Kidney epithelial cell (primary cell): ENCODE data around the gene MRPL12. TPM values are rescaled to one million over a fixed set of nuclear protein-coding genes. Genes with fewer than 3 reads are reported as not detected.

ENCODE experiments used
- DNase-seq: peaks from one replicate; pipeline ENCODE4 v3.0.0-alpha.2; 2010; ENCODE audit warnings: low read depth
- H3K27me3 ChIP-seq: 2 replicates; pipeline ENCODE4 v1.6.0; 2011; ENCODE audit warnings: low read length; ENCODE audit not compliant: control insufficient read depth, insufficient read depth
- H3K36me3 ChIP-seq: 2 replicates; pipeline ENCODE4 v1.5.1; 2011; ENCODE audit warnings: low read length; ENCODE audit not compliant: control insufficient read depth, insufficient read depth
- H3K4me3 ChIP-seq: 2 replicates; pipeline ENCODE4 v1.5.1; 2011; ENCODE audit warnings: low read depth, mild to moderate bottlenecking, control low read depth, low read length
- CTCF ChIP-seq: IDR thresholded peaks from 2 replicates; pipeline ENCODE4 v1.5.1; 2011; ENCODE audit warnings: mild to moderate bottlenecking, moderate library complexity, low read length, control low read depth, inconsistent platforms; ENCODE audit not compliant: insufficient read depth, poor library complexity, severe bottlenecking
- total RNA-seq: library from RNA; depleted of rRNA; stranded (reverse); fragments of >200 nt; gene quantifications from 2 replicates; pipeline ENCODE4 v1.2.3, GENCODE V29; 2015

Gene MRPL12
- total RNA-seq, 1 donor from 2014 or later: 70.5 TPM

- H3K4me3 ChIP-seq: no peak overlapping the region
- TF ChIP-seq CTCF: no peak
- peaks cover 8% of the 10 kb centered on the region for H3K36me3 ChIP-seq
- H3K27me3 ChIP-seq: no peaks in the 10 kb centered on the region
- no peak for DNase-seq
Observed at GRCh38 chr17:81693509-81694210, 9.5 kb upstream of the MRPL12 start.

- TF ChIP-seq CTCF: no peak
- no peak for DNase-seq
- Histone ChIP-seq H3K27me3 (no peaks in the 10 kb centered on the region), H3K4me3 (no peak overlapping the region), H3K36me3 (peaks cover 8% of the 10 kb centered on the region)
Observed at GRCh38 chr17:81694810-81695209, 8.4 kb upstream of the MRPL12 start.

DNA sequence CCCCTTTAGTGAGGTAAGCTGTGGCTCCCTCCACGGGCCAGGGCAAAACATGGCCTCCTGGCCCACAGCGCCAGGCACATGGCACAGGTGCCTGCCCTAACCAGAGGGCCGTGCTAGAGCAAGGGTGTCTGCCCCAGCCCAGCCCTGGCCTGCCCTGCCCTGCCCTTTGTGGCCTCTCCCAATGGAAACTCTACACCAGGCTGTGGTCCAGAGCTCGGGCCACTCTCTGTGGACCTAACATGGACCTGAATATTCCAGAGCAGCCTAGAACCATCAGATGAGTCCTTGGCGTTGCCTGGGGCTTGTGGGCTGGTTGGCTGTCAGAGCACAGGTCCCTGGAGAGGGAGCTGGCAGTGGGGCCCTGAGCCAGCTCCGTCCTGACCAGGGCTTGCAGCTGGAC lies 8.0 kb upstream of the MRPL12 start:
- no peak for DNase-seq
- H3K36me3 ChIP-seq: peaks cover 8% of the 10 kb centered on the region

DNA sequence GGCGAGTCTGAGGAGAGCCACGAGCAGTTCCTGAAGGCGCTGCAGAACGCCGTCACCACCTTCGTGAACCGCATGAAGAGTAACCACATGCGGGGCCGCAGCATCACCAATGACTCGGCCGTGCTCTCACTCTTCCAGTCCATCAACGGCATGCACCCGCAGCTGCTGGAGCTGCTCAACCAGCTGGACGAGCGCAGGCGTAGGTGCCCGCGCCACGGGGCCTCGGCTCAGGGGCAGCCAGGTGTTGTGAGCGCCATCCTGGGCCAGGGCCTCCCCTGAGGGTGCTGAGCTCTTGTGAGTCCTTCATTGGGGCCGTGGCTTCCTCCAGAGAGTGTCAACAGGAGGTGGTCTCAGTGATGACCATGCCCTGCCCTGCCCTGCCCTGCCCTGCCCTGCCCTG lies 7.4 kb upstream of the MRPL12 start:
- TF ChIP-seq CTCF: no peak
- no peak for DNase-seq
- no peaks in the 10 kb centered on the region for H3K27me3 ChIP-seq
- H3K4me3 ChIP-seq: no peak overlapping the region
- H3K36me3 ChIP-seq: peaks cover 8% of the 10 kb centered on the region

More for the DNA sequence above, 8.0 kb upstream of the MRPL12 start:
- TF ChIP-seq CTCF: no peak
- H3K4me3 ChIP-seq: no peak overlapping the region
- no peaks in the 10 kb centered on the region for H3K27me3 ChIP-seq

GRCh38 chr17:81696218-81696941 lies 6.8 kb upstream of the MRPL12 start:
- TF ChIP-seq CTCF: no peak
- Histone ChIP-seq H3K27me3 (no peaks in the 10 kb centered on the region), H3K4me3 (no peak overlapping the region), H3K36me3 (peaks cover 9% of the 10 kb centered on the region)
- no peak for DNase-seq
